ENCODE results near the gene BTBD2. TPM values are rescaled to one million over a fixed set of nuclear protein-coding genes. Genes with fewer than 3 reads are reported as not detected.

The BTBD2 gene
- total and polyA plus RNA-seq, 10 of the 15 experiments (the other 5 are each of a cell fraction or from before 2014, with no cell fraction given) = 0.13 to 66.2 (median 10.4) TPM

DNA sequence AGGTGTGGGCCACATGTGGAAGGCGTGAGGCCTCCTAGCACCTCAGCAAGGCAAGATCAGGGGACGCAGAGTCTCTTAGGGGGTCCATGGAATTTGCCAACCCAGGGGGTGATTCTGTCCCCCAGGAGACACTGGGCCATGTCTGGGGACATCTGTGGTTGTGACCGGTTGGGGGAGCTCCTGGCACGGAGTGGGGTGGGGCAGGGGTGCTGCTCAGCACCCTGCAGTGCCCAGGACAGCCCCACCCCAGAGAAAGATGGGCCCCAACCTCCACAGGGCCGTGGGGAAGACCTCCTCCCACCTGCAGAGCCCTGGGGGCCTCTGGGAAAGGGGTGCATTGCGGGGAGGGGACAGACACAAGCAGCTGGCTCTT, 31.5 kb upstream of the BTBD2 start (continued):
- TF ChIP-seq, protein P1, sequence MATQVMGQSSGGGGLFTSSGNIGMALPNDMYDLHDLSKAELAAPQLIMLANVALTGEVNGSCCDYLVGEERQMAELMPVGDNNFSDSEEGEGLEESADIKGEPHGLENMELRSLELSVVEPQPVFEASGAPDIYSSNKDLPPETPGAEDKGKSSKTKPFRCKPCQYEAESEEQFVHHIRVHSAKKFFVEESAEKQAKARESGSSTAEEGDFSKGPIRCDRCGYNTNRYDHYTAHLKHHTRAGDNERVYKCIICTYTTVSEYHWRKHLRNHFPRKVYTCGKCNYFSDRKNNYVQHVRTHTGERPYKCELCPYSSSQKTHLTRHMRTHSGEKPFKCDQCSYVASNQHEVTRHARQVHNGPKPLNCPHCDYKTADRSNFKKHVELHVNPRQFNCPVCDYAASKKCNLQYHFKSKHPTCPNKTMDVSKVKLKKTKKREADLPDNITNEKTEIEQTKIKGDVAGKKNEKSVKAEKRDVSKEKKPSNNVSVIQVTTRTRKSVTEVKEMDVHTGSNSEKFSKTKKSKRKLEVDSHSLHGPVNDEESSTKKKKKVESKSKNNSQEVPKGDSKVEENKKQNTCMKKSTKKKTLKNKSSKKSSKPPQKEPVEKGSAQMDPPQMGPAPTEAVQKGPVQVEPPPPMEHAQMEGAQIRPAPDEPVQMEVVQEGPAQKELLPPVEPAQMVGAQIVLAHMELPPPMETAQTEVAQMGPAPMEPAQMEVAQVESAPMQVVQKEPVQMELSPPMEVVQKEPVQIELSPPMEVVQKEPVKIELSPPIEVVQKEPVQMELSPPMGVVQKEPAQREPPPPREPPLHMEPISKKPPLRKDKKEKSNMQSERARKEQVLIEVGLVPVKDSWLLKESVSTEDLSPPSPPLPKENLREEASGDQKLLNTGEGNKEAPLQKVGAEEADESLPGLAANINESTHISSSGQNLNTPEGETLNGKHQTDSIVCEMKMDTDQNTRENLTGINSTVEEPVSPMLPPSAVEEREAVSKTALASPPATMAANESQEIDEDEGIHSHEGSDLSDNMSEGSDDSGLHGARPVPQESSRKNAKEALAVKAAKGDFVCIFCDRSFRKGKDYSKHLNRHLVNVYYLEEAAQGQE (IDR thresholded peaks at IDR 0.05; ENCODE audit: low read depth, low read length) = no peak
- TF ChIP-seq MTA3 (IDR thresholded peaks at IDR 0.05; ENCODE audit: borderline replicate concordance, low read length) (no peak), NFYA (IDR thresholded peaks at IDR 0.05; ENCODE audit: borderline replicate concordance, low read depth, low read length) (no peak), SRF (IDR thresholded peaks at IDR 0.05; ENCODE audit: low read depth in 2 of 2, low read length in 2 of 2) (no peak), SMARCA5 (IDR thresholded peaks at IDR 0.05) (no peak), LARP7 (IDR thresholded peaks at IDR 0.05) (no peak), BCL11A (IDR thresholded peaks at IDR 0.05; ENCODE audit: low read depth, low read length) (no peak)
- TF ChIP-seq, protein P2, sequence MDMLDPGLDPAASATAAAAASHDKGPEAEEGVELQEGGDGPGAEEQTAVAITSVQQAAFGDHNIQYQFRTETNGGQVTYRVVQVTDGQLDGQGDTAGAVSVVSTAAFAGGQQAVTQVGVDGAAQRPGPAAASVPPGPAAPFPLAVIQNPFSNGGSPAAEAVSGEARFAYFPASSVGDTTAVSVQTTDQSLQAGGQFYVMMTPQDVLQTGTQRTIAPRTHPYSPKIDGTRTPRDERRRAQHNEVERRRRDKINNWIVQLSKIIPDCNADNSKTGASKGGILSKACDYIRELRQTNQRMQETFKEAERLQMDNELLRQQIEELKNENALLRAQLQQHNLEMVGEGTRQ (IDR thresholded peaks at IDR 0.05; ENCODE audit: borderline replicate concordance, low read depth, low read length) = no peak
